GM19023 (cell line): ENCODE data around the gene LMO7.

Experiments
- ATAC-seq: cut with Tn5 transposase; IDR thresholded peaks from one replicate; pipeline ENCODE4 v1.9.1; 2021; ENCODE audit warnings: mild to moderate bottlenecking, moderate library complexity; ENCODE audit not compliant: unreplicated experiment

The LMO7 gene

DNA sequence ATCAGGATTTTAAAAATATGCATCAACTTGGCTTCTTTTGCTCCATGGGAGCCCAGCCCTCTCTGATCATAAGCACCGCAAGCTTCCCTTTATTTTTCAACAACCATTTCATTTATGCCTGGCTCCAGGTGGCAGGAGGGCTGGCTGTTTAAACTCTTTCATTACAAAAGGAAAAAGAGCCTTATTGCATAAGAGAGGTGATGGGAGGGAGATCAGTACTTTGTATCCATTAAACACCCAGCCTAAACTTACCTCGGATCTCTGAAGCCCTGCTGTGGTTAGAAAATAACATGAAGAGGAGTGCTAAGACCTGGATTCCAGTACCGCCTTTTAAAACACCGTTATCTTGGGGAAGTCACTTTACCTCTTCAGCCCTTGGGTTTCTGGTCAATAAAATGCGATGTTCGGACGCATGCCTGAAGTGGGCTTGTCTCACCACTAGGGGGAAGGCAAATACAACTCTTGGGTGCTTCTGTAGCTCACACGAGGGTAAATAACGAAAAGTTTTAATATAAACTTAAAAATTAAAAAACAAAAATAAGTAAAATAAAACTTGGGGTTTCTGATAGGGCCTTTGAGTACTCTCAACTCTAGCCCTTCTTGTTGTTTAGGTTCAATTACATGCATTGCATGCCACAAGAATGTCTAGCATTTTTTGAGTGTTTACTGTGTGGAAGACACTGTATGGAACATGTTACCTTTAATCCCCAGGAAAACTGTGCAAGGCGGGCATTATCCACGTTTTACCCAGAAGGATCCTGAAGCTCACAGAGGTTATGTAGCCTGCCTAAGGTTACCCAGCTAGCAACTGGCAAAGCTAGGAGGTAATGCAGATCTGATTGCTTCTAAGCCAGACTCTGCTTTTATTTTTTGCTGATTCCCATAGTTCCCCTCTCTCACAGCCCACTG, 240.3 kb downstream of the LMO7 start:
- peak; percentile 85 for ATAC-seq

DNA sequence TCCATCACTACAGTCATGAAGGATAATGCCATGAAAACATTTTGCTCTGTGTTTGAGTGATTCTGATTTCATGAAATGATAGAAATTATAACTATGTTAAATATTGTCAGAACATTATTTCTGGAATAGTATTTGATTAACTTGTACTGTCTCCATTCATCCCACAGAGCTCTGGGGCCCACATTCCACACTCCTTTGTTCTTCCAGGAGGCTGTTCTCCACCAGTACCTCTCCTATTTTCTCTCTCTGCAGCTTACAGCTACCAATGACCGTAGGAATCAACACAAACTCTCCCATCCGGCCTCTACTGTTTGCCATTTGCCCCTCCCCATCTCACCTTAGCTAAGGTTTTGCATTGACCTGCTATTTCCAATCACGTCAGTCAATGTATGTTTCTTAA, 240.9 kb downstream of the LMO7 start:
- ATAC-seq: no peak

DNA sequence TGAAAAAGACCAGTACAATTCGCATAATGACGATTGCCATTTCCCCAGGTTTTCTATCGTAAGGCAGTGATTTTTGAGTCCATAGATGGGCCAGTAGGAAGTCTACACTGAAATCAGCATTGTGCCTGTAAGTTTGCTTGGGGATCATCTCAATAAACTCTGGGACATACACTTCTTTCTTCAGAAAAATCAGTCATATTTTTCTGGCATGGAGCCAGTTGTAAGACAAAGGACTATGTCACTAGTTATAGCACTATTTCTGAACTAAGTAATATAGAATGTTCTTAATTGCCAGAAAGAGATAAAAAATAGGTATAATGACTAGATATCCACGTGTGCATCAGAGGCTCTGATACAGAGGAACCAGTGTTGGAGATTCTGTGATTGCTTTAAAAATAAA, 243.5 kb downstream of the LMO7 start:
- no peak for ATAC-seq

DNA sequence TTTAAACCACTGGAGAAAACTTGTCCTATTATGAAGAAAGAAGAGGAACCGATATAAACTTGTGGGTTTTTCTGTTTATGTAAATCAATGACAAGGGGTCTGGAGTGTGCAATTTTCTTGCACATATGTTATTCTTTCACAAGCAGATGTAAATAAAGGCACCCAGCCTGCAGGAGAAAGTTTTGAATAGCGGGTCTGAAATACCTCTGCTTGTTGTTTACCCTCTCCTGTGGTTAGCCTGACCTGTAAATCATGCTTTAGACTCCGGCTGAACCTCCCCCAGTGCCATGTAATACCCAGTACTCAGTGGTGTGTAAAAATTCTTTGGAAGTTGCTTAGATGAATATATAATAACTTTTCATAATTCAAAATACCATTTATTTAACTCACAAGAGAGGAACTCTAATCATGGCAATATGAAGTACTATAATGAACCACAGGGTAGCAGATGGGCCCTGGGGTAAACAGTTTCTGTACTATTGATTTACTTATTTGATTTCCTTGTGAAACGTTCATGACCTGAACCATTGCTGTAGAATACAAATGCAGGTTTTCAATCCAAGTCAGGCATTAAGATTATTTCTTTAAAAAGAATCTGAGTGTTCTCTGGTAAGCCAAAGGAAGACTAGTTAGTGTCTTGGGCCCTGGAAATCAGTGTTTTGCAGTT, 245.1 kb downstream of the LMO7 start:
- ATAC-seq: peak; percentile 46

DNA sequence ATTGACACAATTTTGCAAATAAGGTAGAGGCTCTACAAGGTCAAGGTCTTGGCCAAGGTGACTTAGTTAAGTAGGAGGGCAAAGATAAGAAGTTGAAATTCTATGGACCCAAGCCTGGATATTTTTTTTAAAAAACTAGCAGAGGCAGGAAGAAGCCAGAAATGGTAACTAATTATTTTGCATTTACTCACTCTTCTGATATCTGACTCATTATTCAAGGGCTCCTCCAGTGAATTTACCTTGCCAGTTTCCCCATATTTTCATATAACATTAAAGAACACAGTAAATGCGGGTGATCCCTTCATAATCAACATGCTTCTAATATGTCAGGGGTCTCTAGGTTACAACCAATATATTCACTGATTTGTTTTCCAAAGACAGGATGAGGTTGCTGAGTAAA, 246.1 kb downstream of the LMO7 start:
- ATAC-seq: no peak

DNA sequence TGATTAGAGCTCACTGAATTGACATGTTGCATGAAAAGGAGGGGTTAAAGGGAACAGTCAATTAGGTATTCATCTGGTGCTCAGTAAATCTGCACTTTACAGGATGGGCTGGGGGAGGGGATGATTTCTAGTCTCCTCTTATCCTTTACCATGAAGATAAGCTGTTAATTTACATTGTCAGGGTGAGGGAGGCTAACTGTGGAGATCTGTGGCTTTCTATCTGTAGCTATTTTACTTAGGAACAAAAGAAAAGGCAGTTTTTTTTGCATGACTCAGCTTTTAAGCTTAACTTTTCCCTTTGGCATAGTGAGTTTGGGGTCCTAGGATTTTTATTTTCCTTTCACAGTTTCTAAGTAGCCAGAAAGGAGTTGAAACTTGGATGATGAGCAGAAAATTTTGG, 253.3 kb downstream of the LMO7 start:
- ATAC-seq: no peak

DNA sequence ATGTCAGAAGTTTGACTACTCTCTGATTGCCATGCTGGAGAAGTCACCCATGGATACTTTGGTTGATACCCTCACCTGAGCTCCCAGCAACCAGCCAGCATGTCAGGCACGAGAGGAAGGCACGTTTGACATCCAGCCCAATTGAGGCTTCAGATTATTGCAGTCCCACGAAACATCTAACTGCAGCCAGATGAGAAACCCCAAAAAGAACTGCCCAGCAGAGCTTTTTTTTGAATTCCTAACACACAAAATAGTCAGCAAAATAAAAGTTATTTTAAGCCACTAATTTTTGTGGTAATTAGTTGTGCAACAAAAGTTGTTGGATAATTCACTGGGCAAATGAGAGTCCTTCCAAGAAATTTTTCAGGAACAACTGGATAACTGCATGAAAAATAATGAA, 259.0 kb downstream of the LMO7 start:
- no peak for ATAC-seq

DNA sequence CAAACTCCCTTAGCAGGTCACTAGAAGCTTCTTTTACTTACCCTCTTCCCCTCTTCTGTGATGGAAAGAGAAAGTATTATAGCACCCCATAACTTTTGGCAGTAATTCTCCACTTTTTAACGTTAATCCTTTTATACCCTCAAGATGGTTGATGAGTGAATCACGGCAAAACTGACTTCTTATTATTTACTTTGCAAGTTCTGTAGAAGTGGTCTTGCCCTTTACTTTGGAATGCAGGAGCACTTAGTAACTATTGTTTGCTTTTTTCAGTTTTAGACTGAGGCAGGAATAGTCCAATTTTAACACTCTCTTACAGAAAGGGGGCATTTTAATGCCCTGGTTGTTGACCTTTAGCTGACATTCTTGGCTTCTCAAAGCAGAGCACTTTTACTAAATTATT, 260.1 kb downstream of the LMO7 start:
- no peak for ATAC-seq

DNA sequence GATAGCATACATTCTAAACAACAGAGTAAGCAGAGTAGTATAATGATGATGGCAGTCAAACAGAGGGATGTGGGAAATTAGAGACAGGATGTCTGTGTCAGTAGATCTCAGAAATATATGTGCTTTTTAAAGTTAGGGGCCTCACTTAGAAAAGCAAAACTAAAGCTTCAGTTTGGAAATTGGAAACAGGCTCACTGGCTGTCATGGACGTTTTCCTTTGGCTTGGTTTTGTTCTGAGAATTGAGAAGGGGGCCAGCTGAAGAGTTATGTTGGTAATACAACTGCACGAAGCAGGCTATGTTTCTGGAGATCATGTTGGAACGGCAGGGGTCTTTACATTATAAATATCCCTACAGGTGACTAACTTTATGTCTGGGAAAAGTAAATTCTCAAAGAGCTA, 261.3 kb downstream of the LMO7 start:
- no peak for ATAC-seq

DNA sequence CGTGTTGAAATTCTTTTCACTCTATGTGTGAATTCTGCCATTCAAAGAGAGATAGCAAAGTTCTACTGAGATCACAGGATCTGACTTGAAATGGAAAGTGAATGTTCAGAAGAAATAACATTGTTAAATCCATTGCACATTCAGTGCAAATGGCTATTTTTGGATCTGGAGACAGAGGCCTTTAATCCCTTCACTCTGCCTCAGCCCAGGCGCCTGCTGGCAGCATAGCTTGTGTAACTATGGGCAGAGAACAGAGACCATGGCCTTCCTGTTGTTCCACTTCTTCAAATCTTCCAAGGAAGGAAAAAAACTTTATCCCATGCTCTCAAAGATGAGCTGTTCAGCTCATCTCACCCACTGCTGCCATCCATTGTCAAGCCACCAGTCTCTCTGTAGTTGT, 265.4 kb downstream of the LMO7 start:
- no peak for ATAC-seq

DNA sequence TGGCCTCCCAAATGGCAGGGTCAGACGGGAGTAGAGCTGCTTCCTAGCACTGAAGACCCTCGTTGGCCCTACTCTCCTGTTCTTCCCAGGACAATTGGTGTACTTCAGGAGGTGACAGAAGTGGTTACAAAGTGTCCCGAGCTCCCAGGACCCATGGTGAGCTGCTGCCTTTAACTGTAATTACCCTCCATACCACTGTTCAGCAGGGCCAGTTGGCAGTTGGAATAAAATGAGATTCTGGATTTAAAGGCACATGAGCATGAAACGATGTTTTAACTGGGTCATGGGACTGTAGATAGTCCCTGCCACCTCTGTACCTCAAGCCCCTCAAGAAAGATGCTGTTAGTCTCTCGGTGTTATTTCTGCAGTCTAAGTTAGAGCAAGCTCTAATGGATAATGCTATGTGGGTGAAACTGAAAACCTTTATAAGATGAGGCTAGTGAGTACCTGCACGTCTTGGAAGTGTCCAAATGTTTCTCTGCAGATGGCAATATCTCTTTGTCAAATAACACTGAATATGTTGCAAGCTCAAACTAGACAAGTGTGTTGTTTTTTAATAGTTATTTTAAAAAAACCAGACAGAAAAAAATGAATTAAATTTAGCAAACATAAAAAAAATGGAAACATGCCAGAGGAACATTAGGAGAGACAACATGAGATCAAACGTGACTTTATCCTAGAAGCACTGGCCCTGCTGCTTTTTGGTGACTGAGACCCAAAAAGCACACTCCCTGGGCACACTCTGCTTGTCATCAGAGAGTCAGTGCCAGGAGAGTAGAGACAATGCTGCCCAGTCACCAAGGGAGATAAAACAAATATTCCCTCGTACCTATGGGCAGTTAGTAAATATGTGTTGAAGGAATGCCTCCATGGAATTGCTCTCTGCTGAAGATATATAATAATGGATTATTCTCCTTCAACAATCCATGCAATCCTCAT, 266.3 kb downstream of the LMO7 start:
- ATAC-seq: no peak

DNA sequence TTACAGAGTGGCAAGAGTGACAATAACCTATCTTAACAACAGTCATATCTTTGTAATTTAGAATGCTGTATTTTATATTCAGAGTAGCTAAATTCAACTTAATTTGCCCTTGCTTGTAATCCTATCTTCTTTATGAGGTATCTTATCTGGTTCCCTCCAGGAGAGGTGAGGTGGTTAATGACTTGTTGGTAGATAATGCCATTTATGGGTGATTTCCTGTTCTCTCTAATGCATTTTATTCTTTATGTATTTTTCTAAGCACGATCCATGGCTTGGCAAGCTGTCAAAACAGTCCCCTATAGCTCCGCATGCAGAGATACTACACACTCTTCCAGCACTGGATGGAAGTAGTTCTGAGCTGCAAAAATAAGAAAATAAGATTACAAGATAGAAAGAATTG, 267.9 kb downstream of the LMO7 start:
- no peak for ATAC-seq

DNA sequence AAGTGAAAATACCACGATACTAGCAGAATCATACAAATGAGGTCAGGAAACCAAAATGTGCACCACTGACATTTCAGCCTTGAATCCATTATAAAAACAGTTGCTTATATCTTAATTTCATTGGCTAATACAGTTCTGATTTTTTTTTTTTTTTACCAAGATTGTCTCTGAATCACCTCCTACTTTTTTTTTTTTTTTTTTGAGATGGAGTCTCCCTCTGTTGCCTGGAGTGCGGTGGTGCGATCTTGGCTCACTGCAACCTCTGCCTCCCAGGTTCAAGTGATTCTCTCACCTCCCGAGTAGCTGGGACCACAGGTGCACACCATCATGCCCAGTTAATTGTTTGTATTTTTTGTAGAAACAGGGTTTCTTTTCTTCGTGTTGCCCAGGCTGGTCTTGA, 270.2 kb downstream of the LMO7 start:
- no peak for ATAC-seq

DNA sequence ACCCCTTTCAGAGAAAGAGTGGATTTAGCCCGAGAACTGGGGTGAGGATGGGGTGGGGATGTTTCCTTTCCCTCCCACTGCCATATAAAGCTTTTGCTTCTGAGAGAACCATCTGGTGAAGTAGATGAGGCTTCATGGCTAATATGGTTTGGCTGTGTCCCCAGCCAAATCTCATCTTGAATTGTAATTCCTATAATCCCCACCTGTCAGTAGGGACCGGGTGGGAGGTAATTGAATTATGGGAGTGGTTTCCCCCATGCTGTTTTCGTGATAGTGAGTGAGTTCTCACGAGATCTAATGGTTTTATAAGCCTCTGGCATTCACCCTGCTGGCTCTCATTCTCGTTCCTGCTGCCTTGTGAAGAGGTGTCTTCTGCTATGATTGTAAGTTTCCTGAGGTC, 270.9 kb downstream of the LMO7 start:
- ATAC-seq: no peak

DNA sequence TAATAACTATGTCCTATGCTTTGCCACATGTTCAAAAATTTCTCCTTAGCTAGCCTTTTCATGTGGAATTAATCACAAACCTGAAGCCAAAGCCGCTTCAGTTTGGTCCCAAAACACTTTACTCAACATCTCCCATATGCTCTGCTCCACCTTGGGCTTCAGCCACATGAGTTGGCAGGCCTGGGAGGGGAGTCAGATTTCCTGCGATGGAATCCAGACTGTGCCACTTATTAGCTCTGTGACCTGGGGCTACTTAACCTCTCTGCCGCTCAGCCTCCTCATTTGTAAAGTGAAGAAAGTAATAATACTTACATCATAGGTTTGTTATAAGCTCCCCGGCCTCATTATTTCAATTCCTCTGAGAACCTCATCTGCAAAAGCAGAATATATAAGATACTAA, 272.0 kb downstream of the LMO7 start:
- no peak for ATAC-seq
